KMS-11 (cell line): ENCODE results near the gene COL19A1.

Experiments used
- H2AFZ ChIP-seq: fragments of 200-600 bp; sonication (generic); 2 replicates; pipeline ENCODE4 v1.6.1; 2016; ENCODE audit warnings: antibody characterized with exemption, mixed run types, low read depth
- H3K27ac ChIP-seq: fragments of 200-600 bp; sonication (generic); 2 replicates; pipeline ENCODE4 v1.6.1; 2016; ENCODE audit warnings: mild to moderate bottlenecking, mixed run types
- H3K27me3 ChIP-seq: fragments of 200-600 bp; sonication (generic); 2 replicates; pipeline ENCODE4 v1.6.1; 2017; ENCODE audit warnings: mild to moderate bottlenecking, low read depth, mixed run types, moderate library complexity; ENCODE audit not compliant: insufficient read depth
- H3K36me3 ChIP-seq: fragments of 200-600 bp; sonication (generic); 2 replicates; pipeline ENCODE4 v1.6.1; 2017; ENCODE audit warnings: mild to moderate bottlenecking, mixed run types; ENCODE audit not compliant: insufficient read depth
- H3K4me1 ChIP-seq: fragments of 200-600 bp; sonication (generic); 2 replicates; pipeline ENCODE4 v1.6.1; 2016; ENCODE audit warnings: mild to moderate bottlenecking, low read depth, mixed run types; ENCODE audit not compliant: poor library complexity, severe bottlenecking
- H3K4me2 ChIP-seq: fragments of 200-600 bp; sonication (generic); 2 replicates; pipeline ENCODE4 v1.7.0; 2016; ENCODE audit warnings: mild to moderate bottlenecking, mixed run types
- H3K4me3 ChIP-seq: fragments of 200-600 bp; sonication (generic); IDR thresholded peaks from 2 replicates; pipeline ENCODE4 v1.6.1; 2017; ENCODE audit warnings: low read depth, low read length, mixed read lengths; ENCODE audit not compliant: insufficient read depth
- H3K79me2 ChIP-seq: fragments of 200-600 bp; sonication (generic); 2 replicates; pipeline ENCODE4 v1.6.1; 2016; ENCODE audit warnings: low read depth, mixed run types; ENCODE audit not compliant: insufficient read depth
- H3K9ac ChIP-seq: fragments of 200-600 bp; sonication (generic); 2 replicates; pipeline ENCODE4 v1.6.1; 2016; ENCODE audit warnings: mild to moderate bottlenecking, mixed run types
- H4K20me1 ChIP-seq: fragments of 200-600 bp; sonication (generic); 2 replicates; pipeline ENCODE4 v1.6.1; 2016; ENCODE audit warnings: mild to moderate bottlenecking, mixed run types; ENCODE audit not compliant: insufficient read depth
- TF ChIP-seq, protein P1 (sequence below): fragments of 200-600 bp; sonication (generic); conservative IDR thresholded peaks from 2 replicates; pipeline ENCODE4 v1.6.1; 2017; ENCODE audit warnings: low read depth, mild to moderate bottlenecking, antibody characterized with exemption, low read length, moderate library complexity, mixed read lengths

Gene COL19A1

DNA sequence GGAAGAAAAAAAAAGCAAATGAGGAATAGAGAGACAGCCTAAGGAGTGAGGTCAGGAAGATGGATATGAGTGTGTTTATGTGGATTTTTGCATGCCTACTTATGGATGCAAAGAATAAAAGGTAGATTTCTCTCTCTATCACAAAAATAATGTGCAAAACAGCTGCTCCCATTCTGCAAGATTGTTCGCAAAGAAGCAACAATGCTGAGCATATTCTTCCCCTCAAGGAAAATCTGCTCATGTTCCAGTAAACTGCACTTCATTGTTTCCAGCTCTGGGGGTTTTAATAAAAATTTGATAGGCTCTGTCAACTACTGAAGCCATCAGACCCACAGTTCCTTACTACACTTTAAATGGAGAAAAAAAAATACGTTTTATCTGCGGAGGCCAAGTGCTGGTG lies 259.2 kb downstream of the COL19A1 start:
- H3K27ac ChIP-seq, result no peak overlapping the region
- no peak overlapping the region for H3K4me3 ChIP-seq
- H3K4me1 ChIP-seq, result peaks cover 12% of the 10 kb centered on the region
- TF ChIP-seq, protein P1, sequence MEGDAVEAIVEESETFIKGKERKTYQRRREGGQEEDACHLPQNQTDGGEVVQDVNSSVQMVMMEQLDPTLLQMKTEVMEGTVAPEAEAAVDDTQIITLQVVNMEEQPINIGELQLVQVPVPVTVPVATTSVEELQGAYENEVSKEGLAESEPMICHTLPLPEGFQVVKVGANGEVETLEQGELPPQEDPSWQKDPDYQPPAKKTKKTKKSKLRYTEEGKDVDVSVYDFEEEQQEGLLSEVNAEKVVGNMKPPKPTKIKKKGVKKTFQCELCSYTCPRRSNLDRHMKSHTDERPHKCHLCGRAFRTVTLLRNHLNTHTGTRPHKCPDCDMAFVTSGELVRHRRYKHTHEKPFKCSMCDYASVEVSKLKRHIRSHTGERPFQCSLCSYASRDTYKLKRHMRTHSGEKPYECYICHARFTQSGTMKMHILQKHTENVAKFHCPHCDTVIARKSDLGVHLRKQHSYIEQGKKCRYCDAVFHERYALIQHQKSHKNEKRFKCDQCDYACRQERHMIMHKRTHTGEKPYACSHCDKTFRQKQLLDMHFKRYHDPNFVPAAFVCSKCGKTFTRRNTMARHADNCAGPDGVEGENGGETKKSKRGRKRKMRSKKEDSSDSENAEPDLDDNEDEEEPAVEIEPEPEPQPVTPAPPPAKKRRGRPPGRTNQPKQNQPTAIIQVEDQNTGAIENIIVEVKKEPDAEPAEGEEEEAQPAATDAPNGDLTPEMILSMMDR, result no peak
- no peak overlapping the region for H3K9ac ChIP-seq
- H3K4me2 ChIP-seq, result no peak overlapping the region
- no peaks in the 10 kb centered on the region for H3K27me3 ChIP-seq
- no peaks in the 10 kb centered on the region for H3K36me3 ChIP-seq
- H3K79me2 ChIP-seq, result no peaks in the 10 kb centered on the region
- H2AFZ ChIP-seq, result no peak overlapping the region
- H4K20me1 ChIP-seq, result no peaks in the 10 kb centered on the region

DNA sequence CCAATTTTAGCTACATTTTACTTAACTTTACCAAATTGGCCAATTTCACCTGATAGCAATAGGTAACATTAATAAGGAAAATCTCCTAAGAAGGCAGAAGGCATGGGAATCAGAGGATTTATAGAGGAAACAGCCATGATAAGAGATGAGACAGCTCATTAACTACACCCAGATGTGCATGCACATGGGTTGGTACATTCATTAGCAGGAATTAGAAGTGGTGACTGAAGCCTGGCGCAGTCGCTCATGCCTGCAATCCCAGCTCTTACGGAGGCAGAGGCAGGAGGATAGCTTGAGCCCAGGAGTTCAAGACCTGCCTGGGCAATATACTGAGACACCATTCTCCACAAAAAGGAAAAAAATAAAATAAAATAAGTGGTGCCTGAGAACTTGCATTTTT lies 263.0 kb downstream of the COL19A1 start:
- H3K9ac ChIP-seq, result no peak overlapping the region
- no peaks in the 10 kb centered on the region for H3K27me3 ChIP-seq
- H3K4me1 ChIP-seq, result peaks cover 49% of the 10 kb centered on the region
- H3K36me3 ChIP-seq, result no peaks in the 10 kb centered on the region
- TF ChIP-seq, protein P1, result no peak
- H3K79me2 ChIP-seq, result no peaks in the 10 kb centered on the region
- no peaks in the 10 kb centered on the region for H4K20me1 ChIP-seq
- H3K4me2 ChIP-seq, result no peak overlapping the region
- no peak overlapping the region for H3K4me3 ChIP-seq
- H3K27ac ChIP-seq, result no peak overlapping the region
- H2AFZ ChIP-seq, result no peak overlapping the region

DNA sequence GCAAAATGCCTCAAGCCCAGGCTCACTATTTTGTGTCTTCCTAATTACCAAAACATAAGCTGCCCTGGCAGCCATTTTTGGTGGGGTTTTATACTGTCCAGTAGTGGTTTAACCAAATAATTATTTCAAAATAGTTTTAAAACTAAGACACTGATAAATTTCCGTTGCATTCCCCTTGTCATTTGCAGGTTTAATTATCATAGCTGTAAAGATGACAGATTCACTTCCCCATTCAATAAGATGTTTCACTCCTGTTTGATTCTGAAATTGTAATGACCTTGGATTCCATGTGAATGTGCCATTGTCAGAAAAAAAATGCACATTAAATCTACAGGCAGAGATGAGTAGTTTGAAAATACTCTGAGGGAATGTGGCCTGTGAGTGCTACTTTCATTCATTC lies 264.5 kb downstream of the COL19A1 start:
- Histone ChIP-seq H3K27ac (peak overlapping the region; percentile 75), H3K4me1 (peaks cover 51% of the 10 kb centered on the region), H3K79me2 (no peaks in the 10 kb centered on the region), H2AFZ (peak overlapping the region; percentile 3; the same call in 1 of the 2 replicates), H3K4me2 (peak overlapping the region; percentile 75), H3K4me3 (no peak overlapping the region), H3K9ac (no peak overlapping the region; the same call in 1 of the 2 replicates), H4K20me1 (no peaks in the 10 kb centered on the region), H3K36me3 (no peaks in the 10 kb centered on the region), H3K27me3 (no peaks in the 10 kb centered on the region)
- TF ChIP-seq, protein P1, result no peak

DNA sequence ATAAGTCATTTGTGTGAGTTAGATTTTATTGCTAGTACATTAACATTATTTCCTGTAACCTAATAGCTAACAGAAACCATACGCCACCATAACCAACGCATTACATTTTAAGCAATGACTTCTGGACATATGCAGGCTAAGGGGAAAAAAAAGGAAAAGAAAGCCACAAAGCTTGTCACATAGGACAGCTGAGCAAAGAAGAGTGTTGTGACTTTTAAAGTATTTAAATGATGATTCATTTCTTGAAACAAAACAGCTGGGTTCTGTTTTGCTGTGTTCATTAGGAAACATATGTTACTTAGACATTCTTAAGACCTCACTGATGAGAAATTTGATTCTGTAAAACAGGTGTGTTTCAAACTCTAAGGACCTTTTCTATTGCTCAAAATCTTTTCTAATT lies 265.2 kb downstream of the COL19A1 start:
- H3K27ac ChIP-seq, result peak overlapping the region; percentile 75
- H3K4me1 ChIP-seq, result peaks cover 53% of the 10 kb centered on the region
- H3K79me2 ChIP-seq, result no peaks in the 10 kb centered on the region
- H2AFZ ChIP-seq, result no peak overlapping the region
- TF ChIP-seq, protein P1, result no peak
- H3K4me3 ChIP-seq, result no peak overlapping the region
- peak overlapping the region; percentile 75 for H3K4me2 ChIP-seq
- no peaks in the 10 kb centered on the region for H3K27me3 ChIP-seq
- no peaks in the 10 kb centered on the region for H3K36me3 ChIP-seq
- H4K20me1 ChIP-seq, result no peaks in the 10 kb centered on the region
- H3K9ac ChIP-seq, result no peak overlapping the region
